KMS-11 (cell line): ENCODE data around the gene SDK1.

ENCODE experiments used
- H2AFZ ChIP-seq: fragments of 200-600 bp; sonication (generic); 2 replicates; pipeline ENCODE4 v1.6.1; 2016; ENCODE audit warnings: antibody characterized with exemption, mixed run types, low read depth
- H3K27ac ChIP-seq: fragments of 200-600 bp; sonication (generic); 2 replicates; pipeline ENCODE4 v1.6.1; 2016; ENCODE audit warnings: mild to moderate bottlenecking, mixed run types
- H3K27me3 ChIP-seq: fragments of 200-600 bp; sonication (generic); 2 replicates; pipeline ENCODE4 v1.6.1; 2017; ENCODE audit warnings: mild to moderate bottlenecking, low read depth, mixed run types, moderate library complexity; ENCODE audit not compliant: insufficient read depth
- H3K36me3 ChIP-seq: fragments of 200-600 bp; sonication (generic); 2 replicates; pipeline ENCODE4 v1.6.1; 2017; ENCODE audit warnings: mild to moderate bottlenecking, mixed run types; ENCODE audit not compliant: insufficient read depth
- H3K4me1 ChIP-seq: fragments of 200-600 bp; sonication (generic); 2 replicates; pipeline ENCODE4 v1.6.1; 2016; ENCODE audit warnings: mild to moderate bottlenecking, low read depth, mixed run types; ENCODE audit not compliant: poor library complexity, severe bottlenecking
- H3K4me2 ChIP-seq: fragments of 200-600 bp; sonication (generic); 2 replicates; pipeline ENCODE4 v1.7.0; 2016; ENCODE audit warnings: mild to moderate bottlenecking, mixed run types
- H3K4me3 ChIP-seq: fragments of 200-600 bp; sonication (generic); IDR thresholded peaks from 2 replicates; pipeline ENCODE4 v1.6.1; 2017; ENCODE audit warnings: low read depth, low read length, mixed read lengths; ENCODE audit not compliant: insufficient read depth
- H3K79me2 ChIP-seq: fragments of 200-600 bp; sonication (generic); 2 replicates; pipeline ENCODE4 v1.6.1; 2016; ENCODE audit warnings: low read depth, mixed run types; ENCODE audit not compliant: insufficient read depth
- H3K9ac ChIP-seq: fragments of 200-600 bp; sonication (generic); 2 replicates; pipeline ENCODE4 v1.6.1; 2016; ENCODE audit warnings: mild to moderate bottlenecking, mixed run types
- H4K20me1 ChIP-seq: fragments of 200-600 bp; sonication (generic); 2 replicates; pipeline ENCODE4 v1.6.1; 2016; ENCODE audit warnings: mild to moderate bottlenecking, mixed run types; ENCODE audit not compliant: insufficient read depth
- TF ChIP-seq, protein P1 (sequence below): fragments of 200-600 bp; sonication (generic); conservative IDR thresholded peaks from 2 replicates; pipeline ENCODE4 v1.6.1; 2017; ENCODE audit warnings: low read depth, mild to moderate bottlenecking, antibody characterized with exemption, low read length, moderate library complexity, mixed read lengths

Gene SDK1

DNA sequence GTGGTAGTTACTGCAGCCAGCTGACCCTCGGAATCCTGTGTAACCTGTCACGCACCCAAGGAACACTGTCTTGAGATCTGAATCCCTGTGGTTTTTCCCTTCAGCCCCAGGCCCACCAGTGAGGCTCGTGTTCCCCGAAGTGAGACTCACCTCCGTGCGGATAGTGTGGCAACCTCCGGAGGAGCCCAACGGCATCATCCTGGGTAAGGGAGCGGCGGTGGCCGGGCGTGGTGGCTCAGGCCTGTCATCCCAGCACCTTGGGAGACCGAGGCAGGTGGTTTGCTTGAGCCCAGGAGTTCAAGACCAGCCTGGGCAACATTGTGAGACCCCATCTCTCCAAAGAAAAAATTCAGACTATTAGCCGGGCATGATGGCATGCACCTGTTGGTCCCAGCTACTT is 831.2 kb downstream of the SDK1 start:
- Histone ChIP-seq H3K9ac (no peak overlapping the region), H3K79me2 (no peaks in the 10 kb centered on the region), H3K4me3 (no peak overlapping the region), H3K36me3 (no peaks in the 10 kb centered on the region), H3K4me2 (no peak overlapping the region), H3K27ac (no peak overlapping the region), H4K20me1 (no peaks in the 10 kb centered on the region), H3K4me1 (no peaks in the 10 kb centered on the region), H2AFZ (no peak overlapping the region), H3K27me3 (no peaks in the 10 kb centered on the region)
- TF ChIP-seq, protein P1, sequence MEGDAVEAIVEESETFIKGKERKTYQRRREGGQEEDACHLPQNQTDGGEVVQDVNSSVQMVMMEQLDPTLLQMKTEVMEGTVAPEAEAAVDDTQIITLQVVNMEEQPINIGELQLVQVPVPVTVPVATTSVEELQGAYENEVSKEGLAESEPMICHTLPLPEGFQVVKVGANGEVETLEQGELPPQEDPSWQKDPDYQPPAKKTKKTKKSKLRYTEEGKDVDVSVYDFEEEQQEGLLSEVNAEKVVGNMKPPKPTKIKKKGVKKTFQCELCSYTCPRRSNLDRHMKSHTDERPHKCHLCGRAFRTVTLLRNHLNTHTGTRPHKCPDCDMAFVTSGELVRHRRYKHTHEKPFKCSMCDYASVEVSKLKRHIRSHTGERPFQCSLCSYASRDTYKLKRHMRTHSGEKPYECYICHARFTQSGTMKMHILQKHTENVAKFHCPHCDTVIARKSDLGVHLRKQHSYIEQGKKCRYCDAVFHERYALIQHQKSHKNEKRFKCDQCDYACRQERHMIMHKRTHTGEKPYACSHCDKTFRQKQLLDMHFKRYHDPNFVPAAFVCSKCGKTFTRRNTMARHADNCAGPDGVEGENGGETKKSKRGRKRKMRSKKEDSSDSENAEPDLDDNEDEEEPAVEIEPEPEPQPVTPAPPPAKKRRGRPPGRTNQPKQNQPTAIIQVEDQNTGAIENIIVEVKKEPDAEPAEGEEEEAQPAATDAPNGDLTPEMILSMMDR, result no peak

DNA sequence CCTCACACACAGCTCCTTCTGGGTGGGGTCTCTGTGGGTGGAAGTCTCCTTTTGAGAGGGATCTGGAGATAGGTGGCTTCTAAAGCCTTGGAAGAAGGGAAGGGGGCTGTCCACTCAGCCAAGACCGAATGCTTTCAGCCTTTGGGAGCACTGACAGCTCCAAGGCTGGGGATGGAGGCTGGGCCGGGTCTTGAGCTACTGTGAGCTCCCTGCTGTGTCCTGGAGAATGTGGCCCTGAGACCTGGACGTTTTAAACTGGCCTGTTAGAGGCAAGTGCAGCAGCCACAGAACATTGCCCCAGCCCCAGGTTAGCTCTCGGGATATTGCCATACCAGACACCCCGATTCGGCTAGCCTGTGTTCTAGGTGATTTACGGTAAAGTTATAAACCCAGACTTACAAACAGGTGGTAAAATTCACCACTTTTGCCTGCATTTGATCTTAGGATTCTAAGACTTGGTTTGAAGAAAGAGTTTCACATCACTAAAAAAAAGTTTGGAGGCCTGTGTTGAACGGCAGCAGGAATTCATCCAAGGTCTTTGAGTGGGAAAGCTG is 832.5 kb downstream of the SDK1 start:
- no peak overlapping the region for H3K27ac ChIP-seq
- no peaks in the 10 kb centered on the region for H3K36me3 ChIP-seq
- no peak overlapping the region for H2AFZ ChIP-seq
- no peaks in the 10 kb centered on the region for H4K20me1 ChIP-seq
- no peak overlapping the region for H3K4me2 ChIP-seq
- no peak overlapping the region for H3K4me3 ChIP-seq
- no peaks in the 10 kb centered on the region for H3K27me3 ChIP-seq
- H3K79me2 ChIP-seq, result no peaks in the 10 kb centered on the region
- TF ChIP-seq, protein P1, result no peak
- H3K4me1 ChIP-seq, result no peaks in the 10 kb centered on the region
- H3K9ac ChIP-seq, result no peak overlapping the region

DNA sequence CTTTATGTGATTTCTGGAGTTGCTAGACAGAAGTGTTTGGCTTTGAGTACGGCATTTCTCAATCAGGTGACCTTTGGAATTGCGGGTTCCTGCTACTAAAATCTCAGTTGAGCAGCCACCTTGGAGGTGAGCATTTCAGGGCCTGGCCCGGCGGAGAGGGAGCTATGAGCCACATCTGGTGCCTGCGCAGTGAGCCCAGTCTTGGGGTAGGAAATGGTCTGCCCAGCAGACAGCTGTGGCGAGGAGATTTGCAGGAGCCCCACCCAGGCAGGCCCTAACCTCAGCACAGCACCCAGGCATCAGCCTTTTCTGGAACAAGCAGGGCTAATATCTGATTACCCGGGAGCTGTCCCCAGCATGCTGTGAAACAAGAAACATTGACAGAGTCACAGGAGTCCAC is 833.2 kb downstream of the SDK1 start:
- no peak overlapping the region for H3K27ac ChIP-seq
- H3K4me3 ChIP-seq, result no peak overlapping the region
- H3K79me2 ChIP-seq, result no peaks in the 10 kb centered on the region
- no peaks in the 10 kb centered on the region for H3K36me3 ChIP-seq
- H3K4me2 ChIP-seq, result no peak overlapping the region
- no peak overlapping the region for H3K9ac ChIP-seq
- no peaks in the 10 kb centered on the region for H4K20me1 ChIP-seq
- H3K4me1 ChIP-seq, result no peaks in the 10 kb centered on the region
- H2AFZ ChIP-seq, result no peak overlapping the region
- TF ChIP-seq, protein P1, result no peak
- no peaks in the 10 kb centered on the region for H3K27me3 ChIP-seq

DNA sequence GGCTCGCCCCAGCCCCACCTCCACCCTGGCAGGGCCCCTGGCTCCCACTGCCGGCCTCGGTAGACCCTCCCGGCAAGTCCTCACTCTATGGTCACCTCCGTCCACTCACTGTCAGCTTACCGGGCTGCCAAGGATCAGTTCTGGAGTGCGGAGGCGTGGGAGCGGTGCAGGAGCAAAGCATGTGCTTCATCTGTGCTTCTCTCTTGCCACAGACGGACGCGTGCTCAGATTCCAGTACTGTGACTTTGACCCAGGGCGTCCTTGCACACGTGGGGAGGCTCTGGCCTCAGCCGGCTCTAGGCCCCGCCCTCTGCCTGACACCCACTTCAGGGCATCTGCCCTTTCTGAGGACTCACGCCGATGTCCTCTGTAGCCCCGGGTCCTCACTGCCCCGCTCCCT is 833.6 kb downstream of the SDK1 start:
- H3K4me3 ChIP-seq, result no peak overlapping the region
- H3K79me2 ChIP-seq, result no peaks in the 10 kb centered on the region
- no peaks in the 10 kb centered on the region for H3K36me3 ChIP-seq
- H3K27ac ChIP-seq, result no peak overlapping the region
- H3K4me2 ChIP-seq, result no peak overlapping the region
- H3K4me1 ChIP-seq, result no peaks in the 10 kb centered on the region
- H4K20me1 ChIP-seq, result no peaks in the 10 kb centered on the region
- H2AFZ ChIP-seq, result no peak overlapping the region
- H3K27me3 ChIP-seq, result no peaks in the 10 kb centered on the region
- TF ChIP-seq, protein P1, result no peak
- no peak overlapping the region for H3K9ac ChIP-seq
